Breast epithelium (tissue), 3 donors: ENCODE results near the gene FBXW12.

Experiments
- POLR2A ChIP-seq: fragments of 450-650 bp; IDR thresholded peaks from one replicate; pipeline ENCODE4 v1.6.1; 2016; ENCODE audit warnings: antibody characterized with exemption, mild to moderate bottlenecking, moderate library complexity
- POLR2AphosphoS5 ChIP-seq, 3 donors: sonication (generic); formaldehyde crosslinking; IDR thresholded peaks; one replicate each; pipeline ENCODE4 v1.6.1; 2017; ENCODE audit warnings: antibody characterized with exemption in 3 of 3
- TF ChIP-seq, protein P1 (sequence below), 3 donors: fragments of 450-650 bp; IDR thresholded peaks; one replicate each; pipeline ENCODE4 v1.5.1; 2016 to 2017; ENCODE audit warnings: antibody characterized with exemption in 3 of 3, mild to moderate bottlenecking in 3 of 3, moderate library complexity in 3 of 3

DNA sequence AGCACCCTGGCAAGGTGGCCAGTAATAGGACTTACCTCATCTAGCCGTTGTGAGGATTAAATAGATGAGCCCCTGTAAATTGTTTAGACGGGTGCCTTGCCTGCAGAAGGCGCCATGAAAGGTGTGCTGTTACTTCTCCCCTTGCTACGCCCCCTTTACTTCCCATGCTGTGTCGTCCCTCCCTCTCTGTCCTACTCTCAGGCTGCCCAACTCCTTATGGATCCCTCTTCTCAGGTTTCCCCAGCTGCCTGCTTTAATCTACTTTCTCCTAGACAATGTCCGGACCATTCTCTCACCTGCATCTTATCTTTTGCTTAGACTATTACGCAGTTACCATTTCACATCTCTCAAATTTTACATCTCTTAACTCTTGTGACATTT is 1.7 kb upstream of the FBXW12 start:
- no peak for TF ChIP-seq POLR2A
- TF ChIP-seq, protein P1, sequence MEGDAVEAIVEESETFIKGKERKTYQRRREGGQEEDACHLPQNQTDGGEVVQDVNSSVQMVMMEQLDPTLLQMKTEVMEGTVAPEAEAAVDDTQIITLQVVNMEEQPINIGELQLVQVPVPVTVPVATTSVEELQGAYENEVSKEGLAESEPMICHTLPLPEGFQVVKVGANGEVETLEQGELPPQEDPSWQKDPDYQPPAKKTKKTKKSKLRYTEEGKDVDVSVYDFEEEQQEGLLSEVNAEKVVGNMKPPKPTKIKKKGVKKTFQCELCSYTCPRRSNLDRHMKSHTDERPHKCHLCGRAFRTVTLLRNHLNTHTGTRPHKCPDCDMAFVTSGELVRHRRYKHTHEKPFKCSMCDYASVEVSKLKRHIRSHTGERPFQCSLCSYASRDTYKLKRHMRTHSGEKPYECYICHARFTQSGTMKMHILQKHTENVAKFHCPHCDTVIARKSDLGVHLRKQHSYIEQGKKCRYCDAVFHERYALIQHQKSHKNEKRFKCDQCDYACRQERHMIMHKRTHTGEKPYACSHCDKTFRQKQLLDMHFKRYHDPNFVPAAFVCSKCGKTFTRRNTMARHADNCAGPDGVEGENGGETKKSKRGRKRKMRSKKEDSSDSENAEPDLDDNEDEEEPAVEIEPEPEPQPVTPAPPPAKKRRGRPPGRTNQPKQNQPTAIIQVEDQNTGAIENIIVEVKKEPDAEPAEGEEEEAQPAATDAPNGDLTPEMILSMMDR (IDR thresholded peaks at IDR 0.05), result no peak
- no peak for TF ChIP-seq POLR2AphosphoS5 (IDR thresholded peaks at IDR 0.05)
